ENCODE results near the gene FRMPD4. TPM values are rescaled to one million over a fixed set of nuclear protein-coding genes. Genes with fewer than 3 reads are reported as not detected.

Gene FRMPD4
- total RNA-seq, 4 donors from 2014 or later: 0.16 TPM; not detected in 3

DNA sequence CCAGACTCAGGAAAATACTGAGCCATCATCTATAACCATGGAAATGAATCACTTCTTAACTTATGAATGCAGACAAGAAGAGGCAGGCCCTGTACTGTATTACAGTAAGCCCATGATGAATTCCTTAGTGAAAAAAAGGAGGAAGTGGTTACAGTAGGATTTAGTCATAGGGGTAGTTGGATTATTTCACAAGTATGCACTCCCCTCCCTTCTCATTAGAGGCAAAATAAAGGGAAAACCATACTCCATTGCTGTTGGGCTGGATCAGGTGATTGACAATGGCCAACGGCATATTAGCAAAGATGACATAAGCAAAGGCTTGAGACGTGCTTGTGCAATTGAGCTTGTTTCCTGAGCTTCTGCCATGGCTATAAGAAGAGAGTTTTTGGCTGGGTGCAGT lies 471.8 kb downstream of the FRMPD4 start:
- intact Hi-C loops (cut with DNase I; ENCODE audit: low total_unique reads): no loop called here
- DNase-seq (ENCODE audit: low spot score in 2 of 2): no peak
- 50 to 52% methylated on average over 2 of the region's 2 CpGs for WGBS, 2 donors

DNA sequence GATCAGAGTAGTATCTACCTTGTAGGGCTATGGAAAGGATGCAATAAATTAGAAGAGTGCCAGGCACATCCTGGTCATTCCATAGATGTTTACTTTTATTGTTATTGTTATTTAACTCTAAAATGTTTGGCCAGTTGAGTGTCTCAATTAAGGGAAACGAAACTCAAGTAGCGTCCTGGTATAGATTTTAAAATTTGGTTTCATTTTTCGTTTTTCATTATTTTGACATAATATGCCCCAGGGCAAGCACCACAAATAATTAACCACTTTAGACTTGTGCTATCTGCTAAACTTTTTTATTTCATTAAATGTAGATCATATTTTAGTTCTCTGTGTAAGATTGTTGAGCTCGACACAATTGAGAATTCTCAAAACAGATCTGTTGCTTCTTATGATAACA lies 473.2 kb downstream of the FRMPD4 start:
- no peak for DNase-seq (ENCODE audit: low spot score in 2 of 2)
- intact Hi-C loops (cut with DNase I; ENCODE audit: low total_unique reads): no loop called here
- WGBS, 2 donors: 54 to 64% methylated on average over 4 of the region's 4 CpGs
- H3K4me3 ChIP-seq (ENCODE audit: low read depth, poor library complexity, severe bottlenecking): no peak overlapping the region
- TF ChIP-seq CTCF (IDR thresholded peaks at IDR 0.05): no peak
- no peak for TF ChIP-seq POLR2A (IDR thresholded peaks at IDR 0.05)

More for the DNA sequence above, 471.8 kb downstream of the FRMPD4 start:
- TF ChIP-seq CTCF (IDR thresholded peaks at IDR 0.05): no peak
- TF ChIP-seq POLR2A (IDR thresholded peaks at IDR 0.05): no peak
- no peak overlapping the region for H3K4me3 ChIP-seq (ENCODE audit: low read depth, poor library complexity, severe bottlenecking)

- intact Hi-C loops (cut with DNase I; ENCODE audit: low total_unique reads): no loop called here
- 85 to 95% methylated on average over 5 of the region's 5 CpGs for WGBS, 2 donors
- TF ChIP-seq POLR2A (IDR thresholded peaks at IDR 0.05) (no peak), CTCF (IDR thresholded peaks at IDR 0.05) (no peak)
- no peak for DNase-seq (ENCODE audit: low spot score in 2 of 2)
- H3K4me3 ChIP-seq (ENCODE audit: low read depth, poor library complexity, severe bottlenecking): no peak overlapping the region
These were observed 476.0 kb downstream of the FRMPD4 start for GRCh38 chrX:12614266-12614665.

GRCh38 chrX:12615061-12615460 lies 476.8 kb downstream of the FRMPD4 start:
- DNase-seq (ENCODE audit: low spot score in 2 of 2): no peak
- H3K4me3 ChIP-seq (ENCODE audit: low read depth, poor library complexity, severe bottlenecking): no peak overlapping the region
- intact Hi-C loops (cut with DNase I; ENCODE audit: low total_unique reads): no loop called here
- TF ChIP-seq CTCF (IDR thresholded peaks at IDR 0.05) (no peak), POLR2A (IDR thresholded peaks at IDR 0.05) (no peak)

DNA sequence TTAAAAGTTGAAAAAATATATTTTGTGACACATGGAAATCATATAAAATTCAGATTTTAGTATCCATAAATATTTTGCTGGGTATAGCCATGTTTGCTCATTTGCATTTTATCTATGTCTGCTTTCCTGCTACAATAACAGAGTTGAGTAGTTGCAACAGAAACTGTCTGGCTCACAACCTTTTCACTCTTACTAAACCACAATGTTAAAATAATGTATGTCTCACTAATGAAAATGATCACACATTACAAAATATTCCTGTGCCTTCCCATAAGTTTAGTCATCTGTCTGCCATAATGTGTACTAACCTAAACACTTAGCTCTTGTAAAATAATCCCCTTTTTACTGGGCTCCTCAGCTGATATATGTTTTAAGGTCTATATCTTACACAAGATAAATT lies 479.0 kb downstream of the FRMPD4 start:
- intact Hi-C loops (cut with DNase I; ENCODE audit: low total_unique reads): no loop called here
- TF ChIP-seq CTCF (IDR thresholded peaks at IDR 0.05) (no peak), POLR2A (IDR thresholded peaks at IDR 0.05) (no peak)
- no peak overlapping the region for H3K4me3 ChIP-seq (ENCODE audit: low read depth, poor library complexity, severe bottlenecking)
- no peak for DNase-seq (ENCODE audit: low spot score in 2 of 2)

DNA sequence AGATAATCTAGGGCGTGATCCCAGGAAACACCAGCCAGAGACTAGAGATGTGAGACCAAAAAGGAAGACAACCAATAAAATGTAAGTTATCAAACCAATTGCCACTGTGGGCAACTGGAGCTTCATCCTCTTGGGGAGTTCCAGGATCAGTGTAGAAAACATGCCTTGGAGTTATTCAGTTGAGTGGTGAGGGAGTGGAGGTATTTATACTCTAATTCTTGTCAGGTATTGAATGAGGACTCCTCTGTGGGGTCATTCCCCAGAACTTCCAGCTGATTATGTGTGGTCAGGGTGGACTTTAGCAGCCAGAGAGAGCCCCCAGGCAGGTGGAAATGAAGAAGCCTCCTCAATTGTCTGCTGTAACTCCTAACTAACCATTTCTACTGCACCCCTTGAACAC lies 509.0 kb downstream of the FRMPD4 start:
- 69 to 77% methylated on average over 1 of the region's 1 CpG for WGBS, 2 donors
- H3K4me3 ChIP-seq (ENCODE audit: low read depth, poor library complexity, severe bottlenecking): no peak overlapping the region
- intact Hi-C loops (cut with DNase I; ENCODE audit: low total_unique reads): no loop called here
- TF ChIP-seq CTCF (IDR thresholded peaks at IDR 0.05) (no peak), POLR2A (IDR thresholded peaks at IDR 0.05) (no peak)
- DNase-seq (ENCODE audit: low spot score in 2 of 2): no peak

All from lower leg skin (tissue), 4 donors.